Measurements from ENCODE around the gene TRIM47.

TRIM47 gene

DNA sequence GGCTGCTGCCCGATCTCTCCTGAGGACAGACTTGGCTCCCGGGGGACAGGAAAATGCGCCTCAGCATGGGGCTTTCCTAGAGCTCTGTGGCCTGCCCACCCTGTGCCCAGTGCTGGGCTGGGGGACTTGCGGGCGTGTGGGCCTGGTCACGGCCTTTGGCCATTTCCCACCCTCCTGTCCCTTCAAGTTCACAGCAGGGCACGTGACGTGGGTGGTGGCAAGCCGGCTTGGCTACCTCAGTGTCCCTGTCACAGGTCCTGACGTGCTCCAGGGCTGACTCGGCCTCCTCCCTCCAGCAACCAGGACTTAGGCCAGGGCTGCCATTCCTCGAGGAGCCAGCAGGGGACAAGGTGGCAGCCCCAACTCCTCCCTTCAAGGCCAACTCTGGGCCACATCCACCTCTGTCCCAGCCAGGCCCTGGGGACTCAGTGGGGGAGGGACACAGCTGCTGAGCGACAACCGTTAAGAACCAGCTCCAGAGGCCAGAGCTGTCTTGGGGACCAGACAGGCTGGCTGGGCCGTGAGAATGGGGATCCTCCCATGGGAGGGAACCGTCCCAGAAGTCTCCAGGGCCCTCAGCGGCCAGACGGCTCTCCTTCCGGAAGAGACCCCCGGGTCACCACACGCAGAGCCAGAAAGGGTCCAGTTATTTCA lies 33.2 kb downstream of the TRIM47 start:
- peak; percentile 69 for DNase-seq

DNA sequence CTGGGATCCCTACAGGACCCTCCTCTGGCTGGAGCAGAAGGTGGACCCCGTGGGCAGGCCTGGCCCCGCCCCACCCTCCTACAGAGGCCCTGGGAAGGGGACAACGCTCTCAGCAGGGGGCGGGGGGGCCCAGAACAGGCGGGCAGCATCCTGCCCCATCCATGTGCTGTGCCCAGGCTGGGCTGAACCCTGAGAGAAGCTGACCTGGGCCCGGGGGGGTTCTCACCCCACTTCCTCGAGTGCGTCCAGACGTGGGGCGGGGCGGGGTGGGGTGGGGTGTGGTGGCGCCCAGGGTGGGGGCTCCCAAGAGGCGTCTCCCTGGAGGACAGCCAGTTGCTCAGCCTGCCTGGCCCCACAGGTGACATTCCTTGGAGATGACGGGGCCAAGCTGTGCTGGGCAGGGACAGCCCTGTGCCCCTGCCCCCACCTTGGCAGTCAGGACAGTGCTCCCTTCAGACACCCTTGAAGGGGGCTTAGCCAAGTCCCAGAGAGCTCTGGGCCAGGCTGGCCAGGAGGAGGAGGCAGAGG lies 33.8 kb downstream of the TRIM47 start:
- no peak for DNase-seq

DNA sequence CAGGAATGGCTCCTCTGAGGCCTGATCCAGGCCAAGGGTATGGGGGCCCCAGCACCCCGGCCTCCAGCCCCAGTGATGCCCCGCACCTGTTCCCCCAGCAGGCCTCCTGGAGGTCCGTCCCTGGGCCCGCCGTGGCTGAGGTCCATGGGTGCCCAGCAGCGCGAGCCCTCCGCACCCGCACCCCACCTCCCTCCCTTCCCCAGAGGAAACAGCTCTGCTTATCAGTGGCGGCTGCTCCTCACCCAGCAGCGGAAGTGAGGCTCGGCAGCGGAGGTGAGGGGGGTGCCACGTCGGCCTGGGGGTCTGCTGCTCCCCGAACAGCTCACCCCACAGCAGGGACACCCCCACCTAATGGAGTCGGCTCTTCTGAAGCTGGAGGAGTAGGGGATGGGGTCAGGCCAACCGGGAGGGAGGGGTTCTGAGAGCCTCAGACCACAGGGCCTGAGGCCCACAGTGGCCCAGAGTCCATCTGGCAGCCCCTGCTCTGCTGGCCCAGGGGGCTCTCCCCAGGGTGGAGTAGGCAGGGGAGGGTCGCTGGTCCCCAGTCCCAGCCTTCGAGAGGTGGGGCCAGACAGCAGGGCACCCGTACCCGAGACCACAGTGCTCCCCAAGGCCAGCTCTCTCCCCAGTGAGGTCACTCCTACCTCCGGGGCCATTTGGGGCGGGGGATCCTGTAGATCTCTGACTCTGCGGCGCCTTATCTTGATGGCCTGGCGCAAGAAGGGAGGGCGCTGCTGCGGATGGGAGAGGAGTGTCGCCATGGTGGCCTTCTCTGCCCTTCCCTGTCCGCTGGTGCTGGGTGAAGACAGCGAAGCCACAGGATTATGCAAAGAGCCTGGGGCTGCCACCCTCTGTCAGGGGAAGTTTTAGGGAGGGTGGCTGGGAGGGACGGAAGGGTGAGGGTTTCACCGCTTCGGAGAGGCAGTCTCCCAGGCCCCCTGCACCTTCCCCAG lies 34.5 kb downstream of the TRIM47 start, which contains the start of gene UNC13D:
Gene UNC13D (minus strand): TSS at position 828 of the 953 bp plus-strand sequence. CDS start 67 bp downstream, at position 761.
- peak; percentile 71 for DNase-seq

DNA sequence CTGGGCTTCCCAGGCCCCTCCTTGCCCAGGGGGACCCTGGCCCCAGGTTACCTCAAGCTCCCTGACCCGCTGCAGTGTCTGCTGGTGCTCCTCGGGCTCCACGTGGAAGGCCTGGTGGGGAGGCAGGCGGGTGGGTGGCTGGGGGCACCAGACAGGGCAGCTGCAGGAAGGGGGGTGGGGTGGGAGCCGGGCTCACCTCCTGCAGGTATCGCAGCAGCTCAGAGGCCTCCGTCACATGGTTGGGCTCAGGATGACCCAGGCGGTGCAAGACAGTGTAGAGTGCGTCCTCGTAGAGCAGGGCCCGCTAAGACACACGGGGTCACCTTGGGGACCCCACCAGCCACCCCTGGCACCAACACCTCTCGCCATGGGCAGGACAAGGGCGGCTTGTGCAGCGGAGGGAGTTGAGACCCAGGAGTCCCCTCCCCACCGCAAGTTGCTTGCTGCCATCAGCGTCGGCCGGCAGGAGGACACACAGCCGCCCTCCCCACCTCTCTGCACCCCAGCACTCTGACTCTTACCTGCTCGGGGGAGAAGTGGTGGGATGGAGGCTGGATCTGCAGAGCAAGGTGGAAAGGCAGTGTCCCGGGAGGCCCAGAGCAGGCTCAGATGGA lies 35.3 kb downstream of the TRIM47 start:
- DNase-seq, result peak; percentile 35

DNA sequence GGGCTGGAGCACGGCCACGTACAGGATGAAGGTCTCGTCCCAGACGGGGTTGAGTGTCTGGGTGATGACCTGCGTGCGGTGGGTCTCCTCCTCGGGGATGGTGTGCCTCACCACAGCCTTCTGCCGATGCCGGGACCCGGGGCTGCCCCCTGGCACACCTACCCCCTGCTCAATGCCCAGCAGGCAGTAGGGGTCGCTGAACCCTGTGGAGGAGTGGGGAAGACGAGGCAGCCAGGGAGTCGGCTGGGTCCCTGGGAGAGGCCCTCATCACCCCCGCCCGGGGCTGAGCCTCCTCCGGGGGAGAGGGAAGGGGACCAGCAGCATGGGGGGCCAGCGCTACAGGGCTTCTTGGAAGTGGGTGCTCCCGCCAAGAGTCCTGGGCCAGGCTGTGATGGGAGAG lies 36.0 kb downstream of the TRIM47 start:
- no peak for DNase-seq

DNA sequence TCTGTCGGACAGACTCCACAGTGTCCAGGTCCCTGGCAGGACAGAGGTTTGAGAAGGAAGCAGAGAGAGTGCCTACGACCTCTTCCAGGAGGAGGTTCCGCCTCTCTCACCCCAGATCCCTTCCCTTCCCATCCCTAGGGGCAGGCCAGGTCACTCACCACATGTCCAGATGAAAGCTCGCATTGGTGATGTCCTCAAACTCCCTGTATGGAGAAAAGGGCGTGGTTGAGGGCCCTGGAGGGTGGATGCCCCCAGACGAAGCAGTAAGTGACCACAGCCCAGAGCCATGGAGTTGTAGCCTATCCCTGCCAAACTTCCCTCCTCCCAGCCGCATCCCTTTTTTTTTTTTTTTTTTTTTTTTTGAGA lies 37.6 kb downstream of the TRIM47 start:
- DNase-seq, result no peak

DNA sequence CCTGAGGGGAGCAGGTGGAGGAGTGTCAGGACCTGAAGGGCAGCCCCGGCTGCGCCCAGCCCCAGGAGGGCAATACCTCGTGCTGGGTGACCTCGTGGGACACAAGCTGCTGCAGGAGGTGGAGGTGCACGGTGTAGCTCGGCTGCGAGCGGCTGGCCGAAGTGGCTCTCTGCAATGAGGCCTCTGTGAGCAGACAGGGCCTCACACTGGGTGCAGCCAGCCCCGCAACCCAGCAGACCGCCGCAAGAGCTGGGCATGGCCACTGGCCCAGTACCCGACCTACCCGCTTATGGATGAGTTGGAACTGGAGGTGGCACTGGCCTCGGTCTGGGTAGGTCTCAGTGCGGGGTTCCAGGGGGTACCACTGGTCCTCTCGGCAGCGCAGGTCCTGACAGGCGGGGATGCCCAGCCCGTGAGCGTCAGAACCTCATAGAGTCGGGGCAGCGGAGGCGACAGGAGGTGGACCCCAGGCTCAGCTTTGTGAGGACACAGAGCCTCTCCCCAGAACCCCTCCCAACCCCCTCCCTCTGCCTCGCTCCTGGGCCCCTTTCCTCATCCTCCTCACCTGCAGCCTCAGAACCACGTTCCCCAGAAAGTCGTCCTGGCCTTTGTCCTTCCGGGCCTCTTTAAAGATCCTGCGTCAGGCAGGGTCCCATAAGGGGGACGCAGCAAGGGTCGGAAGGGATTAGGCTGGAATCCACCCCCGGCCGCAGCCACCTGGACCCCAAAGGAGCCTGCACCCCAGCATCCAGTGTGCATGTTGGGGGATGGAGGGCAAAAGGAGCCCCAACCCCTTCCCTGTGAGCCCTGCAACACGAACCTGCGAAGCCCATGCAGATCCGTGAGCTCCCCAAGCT lies 38.2 kb downstream of the TRIM47 start:
- DNase-seq, result no peak

DNA sequence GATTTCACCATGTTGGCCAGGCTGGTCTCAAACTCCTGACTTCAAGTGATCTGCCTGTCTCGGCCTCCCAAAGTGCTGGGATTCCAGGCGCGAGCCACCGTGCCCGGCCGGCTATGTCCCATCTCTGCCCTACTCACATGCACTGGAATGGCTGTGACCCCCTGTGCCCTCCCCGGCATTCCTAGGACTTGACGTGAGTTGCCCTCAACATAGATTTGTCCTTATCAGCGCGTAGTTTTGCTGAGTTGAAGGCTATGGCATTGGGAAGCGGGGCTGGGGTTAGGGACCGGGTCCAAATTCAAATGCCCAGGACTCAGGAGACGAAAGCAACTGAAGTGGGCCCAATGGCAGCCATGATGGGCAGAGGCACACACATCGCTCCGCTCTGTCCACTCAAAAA lies 40.0 kb downstream of the TRIM47 start:
- DNase-seq, result no peak

DNA sequence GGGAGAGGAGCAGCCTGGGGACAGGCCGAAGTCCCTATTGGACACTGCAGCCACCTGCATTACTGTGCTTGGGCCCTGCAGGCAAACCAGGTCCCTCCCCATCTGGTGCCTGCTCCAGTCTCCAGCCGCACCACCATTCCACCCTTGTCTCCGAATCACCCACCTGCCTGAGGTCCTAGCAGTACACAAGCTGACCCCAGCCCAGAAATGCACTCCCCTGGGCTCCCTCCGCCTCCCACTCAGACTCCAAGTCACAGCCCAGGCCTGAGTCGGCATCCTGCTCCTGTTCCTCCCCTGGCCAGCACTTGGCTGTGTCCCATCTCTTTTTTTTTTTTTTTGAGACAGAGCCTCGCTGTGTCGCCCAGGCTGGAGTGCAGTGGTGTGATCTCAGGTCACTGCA lies 40.5 kb downstream of the TRIM47 start:
- DNase-seq, result no peak

DNA sequence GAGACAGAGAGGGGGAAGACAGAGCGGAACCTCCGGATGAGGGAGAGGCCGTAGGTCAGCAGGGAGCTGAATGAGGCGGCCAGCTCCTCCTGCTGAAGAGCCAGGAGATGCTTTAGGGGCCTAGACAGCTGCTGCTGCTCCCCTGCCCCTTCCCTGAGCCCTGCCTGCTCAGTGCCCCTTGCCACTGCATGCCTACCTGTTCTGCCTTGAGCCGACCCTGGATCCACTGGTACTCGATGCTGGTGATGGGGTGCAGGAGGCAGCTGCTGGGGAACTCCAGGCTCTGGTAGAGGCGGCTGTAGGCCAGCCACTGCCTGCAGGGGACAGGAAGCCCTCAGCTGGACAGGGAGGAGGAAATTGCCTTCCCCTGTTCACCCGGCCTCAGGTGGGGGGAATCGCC lies 41.8 kb downstream of the TRIM47 start:
- no peak for DNase-seq

DNA sequence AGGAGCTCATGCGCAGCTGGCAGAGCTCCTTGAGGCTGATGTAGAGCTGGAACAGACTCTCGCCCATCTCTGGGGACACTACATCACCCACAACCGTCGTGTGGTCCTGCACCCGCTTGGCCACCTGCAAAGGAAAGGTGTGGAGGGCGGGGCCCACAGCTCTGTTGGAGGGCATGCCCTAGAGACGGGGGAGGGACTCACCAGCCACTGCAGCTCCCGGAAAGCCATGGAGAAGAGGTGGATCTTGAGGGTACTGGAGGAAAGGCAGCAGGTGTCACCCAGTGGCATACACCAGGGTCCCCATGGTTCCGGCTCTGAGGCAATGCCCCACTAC lies 42.8 kb downstream of the TRIM47 start:
- DNase-seq, result no peak

DNA sequence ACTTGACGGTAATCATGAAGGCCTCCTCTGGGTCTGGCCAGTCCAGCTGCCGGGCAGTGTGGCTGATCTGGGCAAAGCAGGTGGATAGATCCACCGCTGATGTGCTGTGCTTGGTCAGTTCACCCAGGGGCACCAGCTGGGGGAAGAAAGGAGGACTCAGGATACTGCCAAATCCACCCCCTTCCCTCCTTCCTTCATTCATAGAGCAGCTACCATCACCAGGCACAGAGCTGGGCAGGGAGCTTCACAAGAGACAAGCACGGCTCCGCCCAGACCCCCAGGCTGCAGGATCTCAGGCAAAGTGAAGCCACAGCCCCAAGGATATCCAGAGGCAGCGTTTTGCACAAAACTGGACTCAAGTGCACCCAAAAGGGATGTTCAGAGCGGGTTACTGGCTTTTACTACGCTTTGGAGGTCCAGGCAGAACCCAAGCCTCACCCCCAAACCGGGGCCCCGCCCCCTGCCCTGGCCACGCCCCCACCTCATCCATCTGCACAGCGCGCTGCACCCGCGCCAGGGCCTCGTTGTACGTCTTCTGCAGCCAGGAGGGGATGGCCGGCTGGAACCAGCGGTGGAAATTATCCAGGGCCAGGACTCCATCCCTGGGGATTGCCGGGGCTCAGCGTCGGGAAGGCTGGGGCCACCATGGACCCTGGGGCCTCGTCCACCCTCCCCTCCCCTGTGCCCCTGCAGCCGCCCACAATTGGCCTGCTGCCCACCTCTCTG lies 43.3 kb downstream of the TRIM47 start:
- DNase-seq, result no peak

DNA sequence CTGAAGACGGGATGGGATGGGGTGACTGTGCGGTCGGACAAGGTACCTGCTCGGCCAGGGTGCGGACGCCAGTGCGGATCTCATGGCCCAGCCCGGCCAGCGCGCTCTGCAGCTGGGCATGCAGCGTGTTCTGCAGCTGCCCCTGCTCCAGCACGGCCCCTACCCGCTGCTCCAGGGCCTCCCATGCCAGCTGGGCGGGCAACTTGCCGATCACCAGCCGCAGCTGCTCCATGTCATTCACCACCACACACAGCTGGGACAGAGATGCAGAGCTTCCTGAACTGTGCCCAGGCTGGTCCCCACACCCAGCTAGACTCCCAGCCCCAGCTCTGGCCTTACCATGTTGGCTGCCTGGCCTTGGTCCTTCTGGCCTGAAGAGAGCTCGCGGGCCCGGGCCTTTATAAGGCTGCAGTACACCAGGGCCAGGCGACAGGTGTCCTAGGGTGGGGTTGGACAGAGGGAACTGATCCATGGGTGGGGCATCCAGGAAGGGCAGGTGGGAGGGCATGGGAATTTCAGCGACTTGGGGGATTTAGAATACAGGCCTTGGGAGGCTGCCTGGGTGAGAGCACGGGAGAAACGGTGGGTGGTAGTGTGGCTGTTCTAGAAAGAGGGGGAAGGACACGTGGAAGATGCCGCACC lies 44.0 kb downstream of the TRIM47 start:
- no peak for DNase-seq

DNA sequence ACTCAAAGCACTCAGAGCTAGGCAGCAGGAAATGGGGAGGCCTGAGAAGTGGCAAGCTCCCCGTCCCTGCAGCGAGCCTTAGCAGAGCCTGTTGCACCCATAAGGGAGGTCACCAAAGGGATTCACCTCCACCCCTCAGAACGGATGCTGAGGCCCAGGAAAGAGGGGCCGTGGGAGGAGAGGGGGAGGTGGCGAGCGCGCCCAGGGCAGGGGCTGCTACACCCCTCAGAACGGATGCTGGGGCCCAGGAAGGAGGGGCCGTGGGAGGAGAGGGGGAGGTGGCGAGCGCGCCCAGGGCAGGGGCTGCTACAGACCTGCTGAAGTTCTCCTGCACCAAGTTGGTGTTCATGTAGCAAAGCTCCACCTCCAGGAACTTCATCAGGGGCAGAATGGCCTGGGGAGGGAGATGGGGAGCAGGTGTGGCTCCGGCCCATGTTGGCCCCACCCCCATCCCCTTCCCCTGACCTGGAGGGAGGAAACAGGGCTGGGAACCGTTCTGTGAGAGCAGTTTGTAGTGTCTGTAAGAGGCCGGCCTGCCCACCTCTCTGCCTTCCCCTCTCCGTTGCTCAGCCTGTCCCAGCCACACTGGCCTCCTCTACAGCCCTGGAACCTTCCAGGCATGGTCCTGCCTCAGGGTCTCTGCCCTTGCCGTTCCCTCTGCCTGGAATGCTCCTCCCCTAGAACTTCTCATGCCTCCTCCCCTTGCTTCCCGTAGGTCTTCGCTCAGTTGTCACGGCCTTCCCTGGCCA lies 45.6 kb downstream of the TRIM47 start:
- DNase-seq, result peak; percentile 51

DNA sequence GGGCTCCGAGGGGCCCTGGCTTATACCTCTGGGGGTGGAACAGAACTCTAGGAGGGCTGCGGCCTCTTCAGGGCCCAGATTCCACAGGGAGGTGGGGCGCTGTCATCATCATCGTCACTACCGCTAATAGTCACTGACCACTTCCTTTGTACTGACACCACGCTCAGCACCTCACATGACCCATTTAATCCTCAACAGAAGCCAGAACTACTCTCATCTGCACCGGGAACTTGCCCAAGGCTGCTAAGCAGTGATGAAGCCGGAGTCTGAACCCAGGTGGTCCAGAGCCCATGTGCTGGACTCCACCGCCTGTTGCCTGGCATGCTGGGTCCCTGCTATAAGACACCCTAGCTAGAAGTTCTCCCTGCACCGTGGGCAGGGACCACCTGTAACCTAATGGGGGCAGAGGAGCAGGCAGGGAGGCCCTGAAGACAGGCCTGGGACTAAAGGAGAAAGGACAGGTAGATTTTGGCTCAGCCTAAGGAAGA lies 46.2 kb downstream of the TRIM47 start:
- peak; percentile 72 for DNase-seq

DNA sequence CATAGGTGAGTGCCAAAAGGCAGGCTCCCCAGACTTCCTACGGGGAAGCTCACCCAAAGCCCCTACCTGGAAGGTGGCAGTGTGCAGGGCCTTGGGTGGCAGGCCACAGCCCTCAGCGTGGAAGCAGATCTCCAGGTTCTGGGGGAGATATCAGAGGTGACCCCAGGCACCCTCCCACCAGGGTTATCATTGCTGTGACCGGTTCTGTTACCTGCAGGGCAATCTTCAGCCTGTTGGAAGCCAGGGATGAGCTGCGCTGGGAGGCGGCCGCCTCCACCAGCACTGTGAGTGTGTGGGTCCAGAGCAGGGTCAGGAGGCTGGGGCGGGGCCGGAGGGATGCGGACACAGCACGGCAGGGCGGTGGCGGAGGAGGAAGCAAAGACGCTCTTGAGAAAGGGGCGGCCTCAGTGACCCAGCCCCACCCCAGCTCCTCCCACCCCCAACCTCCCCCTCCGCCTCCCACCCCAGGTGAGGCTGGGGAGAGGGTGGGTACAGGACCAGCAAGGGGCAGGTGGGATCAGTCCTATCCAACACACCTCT lies 47.3 kb downstream of the TRIM47 start:
- DNase-seq, result no peak

DNA sequence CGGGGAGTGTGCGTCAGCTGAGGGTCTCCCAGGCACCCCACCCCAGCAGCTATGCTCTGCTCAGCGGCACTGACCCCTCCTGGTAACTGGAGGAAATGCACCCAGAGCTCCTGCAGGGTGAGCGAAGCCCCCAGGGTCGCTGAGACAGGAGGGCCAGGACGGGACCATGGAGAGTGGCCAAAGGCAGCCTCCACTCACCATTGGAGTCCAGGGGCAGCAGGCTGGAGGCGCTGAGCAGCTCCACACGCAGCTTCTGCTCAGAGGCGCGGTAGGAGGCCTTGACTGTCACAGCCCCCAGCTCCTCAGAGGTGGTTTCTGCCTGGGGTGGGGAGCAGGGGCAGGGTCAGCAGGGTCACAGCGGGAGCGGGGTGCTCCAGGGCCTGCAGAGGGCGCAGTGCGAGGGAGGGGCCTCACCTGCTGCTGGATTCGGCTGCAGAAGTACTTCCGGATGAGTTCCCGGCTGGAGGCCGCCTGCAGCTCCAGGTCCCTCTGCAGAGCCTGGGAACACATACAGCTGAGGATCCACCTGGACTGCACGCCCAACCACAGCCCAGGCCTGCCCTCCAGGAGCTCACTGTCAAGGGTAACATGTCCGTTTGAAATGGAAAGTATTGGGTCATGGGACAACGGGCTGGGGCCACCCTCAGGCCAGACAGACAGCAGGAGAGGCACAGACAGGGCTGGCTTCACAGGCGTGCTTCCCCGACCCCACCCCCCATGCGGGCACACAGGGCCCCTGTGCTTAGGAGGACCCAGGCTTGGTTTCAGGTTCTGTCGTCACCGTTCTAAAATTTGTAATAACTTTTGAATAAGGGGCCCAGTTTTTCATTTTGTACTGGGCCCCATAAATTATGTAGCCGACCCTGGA lies 48.0 kb downstream of the TRIM47 start:
- DNase-seq, result peak; percentile 26

DNA sequence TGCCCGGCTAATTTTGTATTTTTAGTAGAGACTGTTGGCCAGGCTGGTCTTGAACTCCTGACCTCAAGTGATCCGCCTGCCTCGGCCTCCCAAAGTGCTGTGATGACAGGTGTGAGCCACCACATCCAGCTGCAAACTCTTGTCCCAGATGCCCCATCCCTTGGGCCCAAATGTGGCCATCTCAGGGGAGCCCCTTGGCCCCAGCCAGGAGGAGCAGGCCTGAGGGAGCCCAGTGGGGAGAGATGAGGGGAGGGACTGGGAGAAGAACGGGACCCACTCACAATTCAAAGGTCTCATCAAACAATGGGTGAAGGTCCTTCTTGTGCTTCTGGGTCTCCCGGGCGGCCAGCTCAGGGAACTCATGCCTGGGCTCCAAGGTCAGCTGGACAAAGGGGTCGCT lies 48.6 kb downstream of the TRIM47 start:
- DNase-seq, result no peak

DNA sequence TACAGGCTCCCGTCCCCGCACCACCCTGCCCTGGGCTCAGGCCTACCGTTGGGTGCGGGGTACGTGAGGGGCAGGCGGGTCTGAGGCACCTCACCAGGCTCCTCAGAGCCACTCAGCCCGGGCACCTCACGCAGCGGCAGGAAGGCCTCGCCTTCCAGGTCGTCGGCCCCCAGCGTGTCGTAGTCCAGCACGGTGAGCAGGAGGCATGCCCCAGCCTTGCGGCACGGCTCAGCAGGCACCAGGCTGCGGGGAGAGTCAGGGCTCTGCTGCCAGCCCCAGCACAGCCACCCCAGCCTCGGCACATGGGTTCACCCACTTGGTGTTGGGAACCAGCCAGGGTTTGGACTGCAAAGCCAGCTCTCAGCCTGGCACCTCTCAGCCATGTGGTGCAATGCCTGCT lies 49.6 kb downstream of the TRIM47 start:
- DNase-seq, result no peak

Data from CD4-positive, alpha-beta T cell treated with Interleukin-10 for 1 hour (primary cell).